Dedifferentiated amniotic fluid mesenchymal stem cell (primary cell): ENCODE results near the gene ZNF397.
A peak's percentile ranks its signal among the peaks of the same experiment; 100 is the strongest.

Source experiments
- DNase-seq: peaks from one replicate; pipeline ENCODE4 v3.0.0-alpha.2; 2016; ENCODE audit errors: extremely low spot score

Gene ZNF397

DNA sequence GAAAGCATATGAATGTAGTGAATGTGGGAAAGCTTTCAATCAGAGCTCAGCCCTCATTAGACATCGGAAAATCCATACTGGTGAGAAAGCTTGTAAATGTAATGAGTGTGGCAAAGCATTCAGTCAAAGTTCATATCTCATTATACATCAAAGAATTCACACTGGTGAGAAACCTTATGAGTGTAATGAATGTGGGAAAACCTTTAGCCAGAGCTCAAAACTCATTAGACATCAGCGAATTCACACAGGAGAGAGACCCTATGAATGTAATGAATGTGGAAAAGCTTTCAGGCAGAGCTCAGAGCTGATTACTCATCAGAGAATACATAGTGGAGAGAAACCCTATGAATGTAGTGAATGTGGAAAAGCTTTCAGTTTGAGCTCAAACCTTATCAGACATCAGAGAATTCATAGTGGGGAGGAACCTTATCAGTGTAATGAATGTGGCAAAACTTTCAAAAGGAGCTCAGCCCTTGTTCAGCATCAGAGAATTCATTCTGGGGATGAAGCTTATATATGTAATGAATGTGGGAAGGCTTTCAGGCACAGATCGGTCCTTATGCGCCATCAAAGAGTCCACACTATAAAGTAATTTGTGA, 5.0 kb downstream of the ZNF397 start:
- no peak for DNase-seq

DNA sequence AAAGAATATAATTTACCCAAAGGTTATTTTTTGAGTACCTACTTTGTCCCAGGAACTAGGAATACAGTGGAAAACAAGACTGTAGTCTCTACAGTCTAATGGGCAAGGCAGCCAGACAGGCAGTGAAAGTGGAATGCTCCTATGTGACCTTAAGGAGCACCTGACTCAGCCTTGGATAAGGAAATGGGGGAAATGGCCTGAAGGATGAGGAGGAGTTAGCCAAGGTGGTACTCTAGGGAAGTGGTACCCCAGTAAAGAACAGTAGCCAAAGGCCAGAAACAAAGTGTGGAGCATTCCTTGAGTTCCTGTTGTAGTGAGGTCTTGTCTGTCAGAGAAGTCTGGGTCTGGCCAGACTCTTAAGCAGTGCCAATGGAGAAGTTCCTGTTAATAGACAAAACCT, 6.0 kb downstream of the ZNF397 start:
- DNase-seq: no peak

DNA sequence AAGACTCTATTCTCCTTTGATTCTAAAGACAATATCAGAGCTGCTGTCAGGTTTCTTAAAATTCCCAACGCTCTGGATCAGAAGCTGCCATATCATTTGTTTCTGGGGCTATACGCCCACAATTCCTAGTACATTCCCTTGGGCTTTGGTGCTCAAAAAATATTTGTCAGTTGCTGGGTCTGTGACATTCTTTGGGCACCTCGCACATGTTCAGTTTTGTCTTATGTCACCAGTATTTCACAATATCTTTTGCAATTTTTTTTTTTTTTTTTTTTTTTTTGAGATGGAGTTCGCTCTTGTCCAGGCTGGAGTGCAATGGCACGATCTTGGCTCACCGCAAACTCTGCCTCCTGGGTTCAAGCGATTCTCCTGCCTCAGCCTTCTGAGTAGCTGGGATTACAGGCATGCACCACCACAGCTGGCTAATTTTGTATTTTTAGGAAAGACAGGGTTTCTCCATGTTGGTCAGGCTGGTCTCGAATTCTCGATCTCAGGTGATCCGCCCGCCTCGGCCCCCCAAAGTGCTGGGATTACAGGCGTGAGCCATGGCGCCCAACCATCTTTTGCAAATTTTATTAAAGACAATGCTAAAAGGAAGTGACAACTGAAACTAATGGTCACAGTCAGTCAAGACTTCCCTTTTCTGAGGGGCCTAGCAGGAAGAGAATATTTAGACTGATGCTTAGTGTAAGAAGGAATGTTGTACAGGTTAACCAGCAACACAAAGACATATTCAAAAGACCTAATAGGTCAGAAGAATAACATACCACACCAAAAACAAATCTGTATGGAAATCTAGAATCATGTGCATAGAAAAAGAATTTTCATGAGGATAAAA, 6.8 kb downstream of the ZNF397 start:
- DNase-seq: no peak

DNA sequence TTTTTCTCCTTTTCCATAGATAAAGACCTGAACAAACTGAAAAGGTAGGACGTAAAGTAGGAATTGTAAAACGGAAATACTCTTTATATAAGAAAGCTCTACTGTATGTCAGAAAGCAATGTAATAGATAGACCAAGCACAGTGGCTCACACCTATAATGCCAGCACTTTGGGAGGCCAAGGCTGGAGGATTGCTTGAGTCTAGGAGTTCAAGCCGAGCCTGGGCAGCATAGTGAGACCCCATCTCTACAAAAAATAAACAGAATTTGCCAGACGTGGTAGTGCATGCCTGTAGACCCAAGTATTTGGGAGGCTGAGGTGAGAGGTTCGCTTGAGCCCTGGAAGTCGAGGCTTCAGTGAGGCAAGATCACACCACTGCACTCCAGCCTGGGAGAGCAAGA, 7.6 kb downstream of the ZNF397 start:
- DNase-seq: no peak

DNA sequence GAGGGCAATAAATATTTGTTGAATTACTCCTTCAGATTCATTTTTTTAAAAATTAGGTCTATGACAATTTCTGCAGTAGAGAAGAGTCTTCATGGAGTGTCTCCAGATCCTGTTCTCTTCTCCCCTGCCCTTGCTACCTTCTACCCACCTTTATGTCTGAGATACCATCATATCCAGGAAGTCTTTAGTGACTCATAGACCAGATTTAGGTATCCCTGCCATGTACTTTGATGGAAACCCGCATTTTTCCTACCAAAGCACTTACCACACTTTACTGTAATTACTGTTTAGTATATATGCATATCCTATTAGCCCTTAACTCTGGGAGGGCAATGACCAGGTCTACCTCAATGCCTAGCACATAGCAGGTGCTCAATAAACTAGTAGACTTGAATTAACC, 11.6 kb downstream of the ZNF397 start:
- no peak for DNase-seq

DNA sequence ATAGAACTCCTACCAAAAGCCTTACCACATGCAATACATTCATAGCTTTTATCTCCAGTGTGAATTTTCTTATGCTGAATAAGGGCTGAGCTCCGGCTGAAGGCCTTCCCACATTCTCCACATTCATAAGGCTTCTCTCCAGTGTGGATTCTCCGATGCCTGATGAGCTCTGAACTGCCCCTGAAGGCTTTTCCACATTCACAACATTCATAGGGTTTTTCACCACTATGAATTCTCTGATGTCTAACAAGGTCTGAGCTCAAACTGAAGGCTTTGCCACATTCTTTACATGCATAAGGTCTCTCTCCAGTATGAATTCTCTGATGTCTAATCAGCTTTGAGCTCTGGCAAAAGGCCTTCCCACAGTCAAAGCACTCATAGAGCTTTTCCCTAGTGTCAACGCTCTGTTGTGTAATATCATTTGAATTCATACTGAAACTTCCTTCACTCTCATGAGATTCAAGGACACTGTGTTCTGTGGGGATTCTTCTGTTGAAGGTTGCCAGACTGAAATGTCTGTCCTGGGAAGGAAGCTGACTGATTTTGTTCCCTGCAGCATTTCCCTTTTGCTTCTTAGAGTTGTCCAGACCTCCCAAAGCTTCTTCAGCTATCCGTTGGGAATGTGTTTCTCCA, 12.9 kb downstream of the ZNF397 start:
- no peak for DNase-seq

DNA sequence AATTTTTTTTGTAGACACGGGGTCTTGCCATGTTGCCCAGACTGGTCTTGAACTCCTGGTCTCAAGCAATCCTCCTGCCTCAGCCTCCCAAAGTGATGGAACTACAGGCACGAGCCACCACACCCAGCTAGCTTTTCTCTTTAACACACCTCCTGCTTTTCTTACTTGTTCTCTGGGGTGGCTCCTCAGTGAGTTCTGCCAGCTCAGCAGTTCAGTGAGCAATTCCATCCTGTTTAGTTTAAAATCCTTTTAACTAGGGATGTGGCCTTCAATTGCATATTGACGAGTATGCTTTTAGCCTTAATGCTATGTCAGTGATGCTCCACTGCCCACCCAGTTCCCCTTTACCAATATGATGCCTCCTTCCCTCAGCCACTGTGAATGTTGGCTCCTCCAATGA, 16.1 kb downstream of the ZNF397 start:
- DNase-seq: no peak

DNA sequence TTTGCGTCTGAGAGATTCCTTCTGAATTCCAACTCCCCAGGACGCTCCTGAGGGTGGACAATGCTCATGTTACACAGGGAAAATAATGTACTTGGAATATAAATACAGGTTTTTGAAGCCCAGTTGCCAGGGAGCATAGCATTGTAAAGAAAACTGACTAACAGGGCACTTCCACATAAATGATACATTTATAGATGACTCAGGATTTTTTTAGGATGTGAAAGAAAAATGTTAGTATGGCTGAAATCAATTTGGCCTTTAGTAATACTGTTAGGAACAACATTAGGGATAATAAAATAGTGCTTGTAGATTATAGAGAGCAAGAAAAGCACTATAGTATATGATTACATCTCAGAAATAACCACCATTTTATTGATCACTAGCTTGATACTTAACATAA, 23.6 kb downstream of the ZNF397 start:
- no peak for DNase-seq

DNA sequence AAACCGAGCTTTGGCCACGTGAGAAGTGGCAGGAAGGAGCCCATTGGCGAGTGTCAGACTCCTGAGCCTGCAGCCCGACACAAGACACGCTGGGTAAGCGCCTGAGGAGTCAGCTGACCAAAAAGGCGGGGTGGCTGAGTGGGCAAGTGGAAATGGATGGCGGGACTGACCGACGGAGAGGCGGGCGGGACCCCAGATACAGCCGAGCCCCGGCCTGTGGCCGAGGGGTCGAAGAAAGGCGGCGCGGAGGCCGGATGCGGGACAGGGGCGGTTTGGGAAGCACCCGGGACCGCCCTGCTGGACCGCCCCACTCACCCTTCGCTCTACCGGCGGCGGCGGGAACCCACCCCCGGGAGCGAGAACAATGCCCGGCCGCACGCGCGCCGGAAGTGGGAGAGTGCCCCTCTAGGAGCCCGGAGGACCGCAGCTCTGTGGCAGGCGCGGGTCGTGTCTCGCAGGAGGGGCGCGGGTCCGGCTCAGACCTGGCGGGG, 26.4 kb downstream of the ZNF397 start:
- no peak for DNase-seq

DNA sequence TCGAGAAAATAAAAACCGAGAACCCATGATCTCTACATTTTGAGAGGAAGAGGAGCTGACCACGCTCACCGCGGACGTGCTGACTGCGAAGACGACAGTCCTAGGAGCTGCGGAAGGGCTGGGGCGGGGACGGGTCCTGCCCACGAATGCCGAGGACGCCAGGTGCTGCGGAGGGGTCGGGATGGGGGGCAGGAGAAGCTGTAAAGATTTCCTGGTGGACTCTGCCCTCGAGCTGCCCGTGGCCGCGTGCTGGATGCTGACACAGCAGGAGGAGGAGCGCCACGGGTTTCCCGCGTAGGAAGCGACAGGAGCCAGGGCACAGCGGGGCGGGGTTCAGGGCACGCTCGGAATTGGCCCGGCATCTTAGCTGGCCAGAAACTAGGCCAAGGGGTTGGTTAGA, 27.0 kb downstream of the ZNF397 start:
- no peak for DNase-seq

DNA sequence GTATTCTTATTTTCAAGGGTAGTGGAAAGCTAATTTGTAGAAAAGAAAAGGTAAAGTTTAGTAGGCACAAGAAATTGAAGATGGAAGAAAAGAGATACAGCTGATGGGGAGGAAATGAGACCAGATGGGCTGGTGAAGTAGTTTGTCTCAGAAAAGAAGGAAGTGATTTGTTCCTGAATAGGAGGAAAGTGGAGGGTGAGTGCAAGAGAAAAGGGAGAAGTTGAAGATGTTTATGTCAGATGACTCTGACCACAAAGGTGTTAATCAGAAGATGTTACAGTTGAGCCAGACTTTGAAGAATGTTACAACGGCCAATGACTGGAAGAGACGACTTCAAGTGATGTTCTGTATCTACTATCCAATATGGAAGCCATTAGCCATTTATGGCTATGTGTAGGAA, 28.0 kb downstream of the ZNF397 start:
- DNase-seq: no peak

DNA sequence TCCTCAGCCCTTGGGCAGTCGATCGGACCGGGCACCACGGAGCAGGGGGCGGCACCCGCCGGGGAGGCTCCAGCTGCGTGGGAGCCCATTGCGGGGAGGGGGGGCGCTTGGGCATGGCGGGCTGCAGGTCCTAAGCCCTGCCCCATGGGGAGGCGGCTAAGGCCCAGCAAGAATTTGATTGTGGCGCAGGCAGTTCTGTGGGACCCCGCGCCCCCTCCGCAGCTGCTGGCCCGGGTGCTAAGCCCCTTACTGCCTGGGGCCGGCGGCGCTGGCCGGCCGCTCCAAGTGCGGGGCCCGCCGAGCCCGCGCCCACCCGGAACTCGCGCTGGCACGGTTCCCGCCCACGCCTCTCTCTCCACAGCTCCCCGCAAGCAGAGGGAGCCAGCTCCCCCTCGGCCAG, 30.8 kb downstream of the ZNF397 start:
- no peak for DNase-seq

DNA sequence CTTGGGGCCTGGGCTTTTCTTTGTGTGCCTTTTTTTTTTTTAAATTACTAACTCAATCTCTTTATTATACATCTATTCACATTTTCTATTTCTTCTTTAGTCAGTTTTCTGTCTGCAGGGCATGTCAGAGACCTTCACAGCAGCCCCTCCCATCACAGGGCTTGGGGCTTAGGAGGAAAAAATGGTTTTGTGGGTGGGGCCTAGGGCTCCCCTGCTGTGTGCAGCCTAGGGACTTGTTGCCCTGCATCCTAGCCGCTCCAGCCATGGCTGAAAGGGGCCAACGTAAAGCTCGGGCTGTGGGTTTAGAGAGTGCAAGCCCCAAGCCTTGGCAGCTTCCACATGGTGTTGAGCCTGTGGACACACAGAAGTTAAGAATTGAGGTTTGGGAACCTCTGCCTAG, 35.4 kb downstream of the ZNF397 start:
- DNase-seq: no peak

DNA sequence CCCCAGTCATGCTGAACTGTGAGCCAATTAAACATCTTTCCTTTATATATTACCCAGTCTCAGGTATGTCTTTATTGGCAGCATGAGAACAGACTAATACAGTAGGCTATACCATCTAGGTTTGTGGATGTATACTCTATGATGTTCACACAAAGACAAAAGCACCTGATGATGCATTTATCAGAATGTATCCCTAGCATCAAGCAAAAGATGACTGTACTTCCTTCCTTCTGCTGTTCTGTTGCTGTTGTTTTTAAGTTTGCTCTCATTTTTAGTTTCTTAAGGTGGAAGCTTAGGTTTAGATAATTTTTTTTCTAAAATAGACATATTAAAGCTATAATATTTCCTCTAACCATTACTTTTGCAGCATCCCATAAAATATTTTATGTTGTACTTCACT, 36.8 kb downstream of the ZNF397 start:
- DNase-seq: no peak

DNA sequence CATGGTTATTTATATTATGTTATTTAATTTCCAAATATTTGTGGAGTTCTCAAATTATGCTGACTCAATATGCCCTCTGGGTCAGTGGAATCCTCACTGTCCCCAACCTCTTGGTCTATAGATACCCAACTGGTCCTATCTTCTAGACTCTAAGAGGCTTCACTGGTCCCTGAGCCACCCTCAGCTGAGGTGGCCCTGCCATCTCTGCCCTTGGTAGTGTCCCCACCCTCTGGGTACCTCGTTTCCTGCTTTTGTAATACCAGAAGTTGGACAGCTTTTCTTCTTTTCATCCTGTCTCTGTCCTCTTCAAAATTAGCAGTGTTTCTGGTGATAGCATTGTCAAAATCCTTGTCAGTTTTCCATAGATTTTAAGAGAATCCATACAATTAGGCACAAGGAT, 37.3 kb downstream of the ZNF397 start:
- DNase-seq: no peak

DNA sequence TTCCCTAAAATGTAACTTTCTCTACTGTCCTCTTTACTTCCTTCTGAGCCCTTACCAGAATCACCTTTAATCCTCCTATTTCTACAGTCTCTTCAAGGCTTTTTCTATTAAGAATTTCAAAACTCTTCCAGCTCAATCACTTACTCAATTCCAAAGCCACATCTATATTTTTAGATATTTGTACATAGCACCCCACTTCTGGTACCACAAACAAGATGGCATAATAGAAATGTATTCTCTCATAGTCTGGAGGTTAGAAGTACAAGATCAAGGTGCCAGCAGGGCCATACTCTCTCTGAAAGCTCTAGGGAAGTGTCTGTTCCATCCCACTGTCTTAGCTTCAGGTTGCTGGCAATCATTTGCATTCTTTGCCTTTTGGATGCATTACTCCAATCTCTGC, 38.1 kb downstream of the ZNF397 start:
- no peak for DNase-seq

DNA sequence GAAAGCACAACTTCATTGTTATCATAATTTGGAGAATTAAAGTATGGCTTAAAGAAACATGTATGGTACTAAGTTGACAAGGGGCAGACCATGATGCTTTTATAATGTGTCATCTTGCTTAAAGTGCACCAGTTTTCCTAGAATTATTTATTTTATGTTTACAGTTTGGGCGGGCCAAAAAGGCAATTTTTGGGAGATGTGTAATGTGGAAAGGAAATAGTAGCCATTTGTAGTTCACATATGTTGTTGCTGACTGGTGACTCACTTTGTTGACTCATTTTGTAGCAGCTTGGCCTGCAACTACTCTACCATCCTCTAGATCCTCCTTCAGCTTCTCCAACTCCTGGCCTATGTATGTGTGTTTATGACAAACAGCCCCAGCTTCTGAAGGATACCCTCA, 41.5 kb downstream of the ZNF397 start:
- peak; percentile 87 for DNase-seq

DNA sequence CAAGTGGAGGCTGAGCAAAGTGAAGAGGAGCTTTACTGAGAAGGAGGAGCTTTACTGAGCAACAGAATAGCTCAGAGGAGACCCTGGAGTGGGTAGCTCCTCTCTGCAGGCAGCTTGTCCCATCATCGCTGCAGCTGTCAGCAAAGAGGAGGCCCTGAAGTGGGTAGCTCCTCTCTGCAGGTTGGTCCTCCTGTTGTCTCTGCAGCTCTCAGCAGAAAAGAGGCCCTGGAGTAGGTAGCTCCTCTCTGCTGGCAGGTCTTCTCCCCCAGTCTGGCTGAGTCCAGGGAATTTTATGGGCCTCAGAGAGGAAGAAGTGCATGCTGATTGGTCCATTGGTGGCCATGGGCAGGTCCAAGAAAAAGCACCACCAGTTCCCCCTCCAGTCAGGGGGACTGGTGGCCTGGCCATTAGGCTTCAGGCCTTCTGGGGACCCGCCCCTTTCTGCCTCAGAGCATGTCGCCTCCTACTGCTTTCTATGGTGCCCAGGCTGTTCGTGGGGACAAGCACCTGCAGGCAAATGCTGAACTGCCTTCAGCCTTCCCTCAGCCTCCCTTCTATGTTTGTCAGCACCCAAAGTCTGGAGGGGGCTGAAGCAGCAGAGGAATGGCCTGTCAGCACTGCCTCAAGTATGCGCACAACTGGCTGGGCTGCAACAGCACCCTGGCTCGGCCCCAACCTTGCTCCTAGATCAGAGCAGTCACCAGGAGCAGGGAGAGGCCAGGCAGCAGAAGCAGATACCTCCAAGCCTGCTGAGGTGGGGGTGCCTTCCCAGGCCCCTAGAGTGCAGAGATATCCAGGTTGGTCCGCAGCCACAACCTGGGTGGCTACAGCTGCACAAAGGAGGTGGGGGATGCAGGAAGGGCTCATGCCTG, 43.3 kb downstream of the ZNF397 start:
- no peak for DNase-seq

DNA sequence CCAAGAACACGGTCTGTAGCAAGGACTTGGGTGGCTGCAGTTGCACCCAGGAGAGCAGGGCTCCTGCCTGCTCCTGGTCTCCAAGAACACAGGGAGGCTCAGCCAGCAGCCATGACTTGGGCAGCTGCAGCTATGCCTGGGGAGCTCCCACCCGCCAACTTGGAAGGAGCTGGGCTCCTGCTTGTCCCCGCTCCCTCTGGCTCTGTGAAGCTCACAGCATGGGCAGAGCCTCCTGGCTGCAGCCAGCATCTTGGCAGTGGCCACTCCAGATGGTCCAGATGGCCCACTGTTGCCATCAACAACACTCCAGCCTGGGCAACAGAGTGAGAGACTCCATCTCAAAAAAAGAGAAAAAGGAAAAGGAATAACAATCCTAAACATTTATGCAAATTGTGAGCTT, 44.0 kb downstream of the ZNF397 start:
- DNase-seq: no peak

DNA sequence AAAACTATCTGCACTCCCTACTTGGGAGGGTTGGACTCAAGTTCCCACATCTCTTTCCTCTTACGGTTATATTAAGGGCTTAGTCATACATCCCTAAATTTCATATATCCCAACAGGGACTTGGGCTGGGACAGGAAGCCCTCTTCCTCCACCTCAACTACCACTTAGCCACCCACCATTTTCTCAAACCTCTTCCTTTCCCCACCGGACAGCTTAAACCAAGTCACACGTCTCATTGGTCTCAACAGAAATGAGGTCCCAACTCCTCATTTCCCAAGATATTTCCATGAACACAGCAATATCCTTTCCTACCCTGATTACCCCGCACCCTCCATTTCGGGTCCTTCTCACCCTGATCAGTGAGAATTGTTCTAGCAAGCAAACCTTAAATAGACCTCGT, 48.5 kb downstream of the ZNF397 start:
- no peak for DNase-seq

DNA sequence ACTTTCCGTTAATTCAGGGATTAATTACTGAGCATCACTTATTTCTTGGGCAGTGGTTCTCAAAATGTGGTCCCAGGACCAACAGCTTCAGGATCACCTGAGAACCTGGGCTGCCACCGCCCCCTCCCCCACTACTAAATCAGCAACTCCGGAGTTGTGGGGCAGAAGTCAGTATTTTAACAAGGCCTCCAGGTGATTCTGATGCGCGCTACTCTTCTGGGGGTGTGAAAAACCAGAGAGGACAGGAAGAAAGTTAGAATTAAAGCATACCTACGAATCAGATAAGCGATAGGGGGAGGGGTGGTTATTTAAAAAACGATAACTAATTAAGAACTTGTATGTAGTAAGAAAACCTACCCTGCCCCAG, 48.9 kb downstream of the ZNF397 start:
- DNase-seq: no peak

DNA sequence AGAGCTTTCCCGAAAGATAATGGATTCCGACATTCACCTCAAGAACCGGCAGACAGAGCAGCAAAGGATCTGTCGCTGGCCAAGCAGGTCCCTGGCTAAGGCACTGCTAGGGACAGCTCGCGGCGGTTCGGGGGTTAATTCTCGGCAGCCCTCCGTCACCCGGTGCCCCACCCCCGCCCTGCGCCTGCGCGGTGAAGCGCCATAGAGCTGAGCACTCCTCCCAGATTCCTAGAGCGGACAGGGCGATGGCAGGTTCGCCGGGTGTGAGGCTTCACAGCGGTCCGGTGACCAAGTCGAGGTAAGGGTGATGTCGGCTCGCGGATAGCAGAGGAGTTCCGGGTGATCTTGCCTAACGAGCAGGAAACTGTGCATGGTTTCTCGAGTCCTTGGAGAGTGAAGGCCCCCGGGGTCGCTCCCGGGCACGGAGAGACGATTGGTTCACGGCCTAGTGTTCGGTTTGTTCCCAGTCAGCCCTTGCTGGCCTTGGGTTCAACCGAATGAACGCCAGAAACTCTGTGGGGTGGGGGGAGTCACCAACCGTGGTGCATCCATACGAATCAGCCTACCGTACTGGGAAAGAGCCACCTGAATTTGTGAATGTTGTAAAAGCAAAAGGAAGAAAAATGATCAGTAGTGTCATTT, 49.4 kb downstream of the ZNF397 start, which contains the start of gene ZSCAN30:
ZSCAN30 (minus strand) TSS at position 136 of the 642 bp plus-strand sequence. CDS start 25,877 bp downstream, outside the sequence.
- DNase-seq: peak; percentile 94
